ENCODE results near the gene SRF. TPM values are rescaled to one million over a fixed set of nuclear protein-coding genes. Genes with fewer than 3 reads are reported as not detected.

The SRF gene
- 11.8 TPM in 2 replicates for total RNA-seq

GRCh38 chr6:43170931-43171706 lies at the start of gene SRF:
SRF (plus strand) TSS chr6:43171269; CDS start chr6:43171657, 388 bp downstream.

GRCh38 chr6:43181942-43182860 lies 11.1 kb downstream of the SRF start, which contains the start of gene CUL9:
CUL9 (plus strand) TSS chr6:43182196; CDS start chr6:43184311, 2,115 bp downstream.

DNA sequence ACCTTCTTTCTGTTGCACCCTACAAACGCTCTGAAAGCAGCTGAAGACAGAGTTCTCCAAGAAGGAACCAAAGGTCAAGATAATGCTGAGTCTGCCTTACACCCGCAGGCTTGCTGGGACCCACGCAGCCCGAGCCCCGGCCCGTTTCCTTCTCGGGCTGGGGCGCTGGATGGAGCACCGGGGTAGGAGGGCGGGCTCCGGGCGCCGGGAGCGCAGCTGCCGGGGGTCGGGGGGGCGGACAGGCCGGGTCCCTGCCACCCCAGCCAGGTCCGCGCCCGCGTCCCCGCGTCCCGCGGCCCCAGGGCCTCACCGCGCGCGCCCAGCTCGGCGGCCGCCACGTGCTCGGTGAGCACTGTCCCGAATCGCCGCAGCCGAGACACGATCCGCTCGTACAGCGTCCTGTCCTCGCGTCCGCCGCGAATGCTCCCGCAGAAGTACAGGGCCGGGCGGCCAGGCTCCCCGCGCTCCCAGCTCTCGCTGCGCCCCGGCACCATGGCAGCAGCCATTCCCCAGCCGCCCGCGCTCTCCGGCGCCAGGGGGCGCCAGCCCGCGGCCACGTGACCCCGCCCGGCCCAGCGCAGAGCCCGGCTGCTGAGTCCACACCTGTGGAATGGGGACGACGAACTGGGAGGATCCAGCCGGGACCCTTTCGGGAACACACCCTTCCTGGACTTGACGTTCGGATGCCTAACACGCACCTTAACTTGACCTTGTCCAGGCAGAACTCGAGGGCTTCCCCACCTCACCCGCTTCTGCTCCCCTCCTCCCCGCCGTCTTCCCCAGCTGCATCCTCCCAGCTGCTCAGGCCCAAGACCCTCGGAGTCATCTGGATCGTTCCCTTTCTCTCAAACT lies 58.1 kb downstream of the SRF start, which contains the start of gene DNPH1:
Gene DNPH1 (minus strand): TSS at position 531 of the 852 bp plus-strand sequence. CDS start 25 bp downstream, at position 506.

Other genes starting within 250 kb of the SRF start
- 24.3 and 29.0 TPM in 2 replicates for gene CNPY3, start 241.8 kb upstream of the SRF start, total RNA-seq
- gene GNMT, start 210.5 kb upstream of the SRF start, total RNA-seq: 0.11 and 0.17 TPM in 2 replicates
- 11.8 and 28.6 TPM in 2 replicates for gene PEX6, start 192.1 kb upstream of the SRF start, total RNA-seq
- gene PPP2R5D, start 186.7 kb upstream of the SRF start, total RNA-seq: 22.3 and 31.3 TPM in 2 replicates
- gene MEA1, start 157.3 kb upstream of the SRF start, total RNA-seq: 36.4 and 37.4 TPM in 2 replicates
- gene KLHDC3, start 157.0 kb upstream of the SRF start, total RNA-seq: 134 and 141 TPM in 2 replicates
- 73.8 and 80.4 TPM in 2 replicates for gene RRP36, start 149.6 kb upstream of the SRF start, total RNA-seq
- 18.4 and 23.4 TPM in 2 replicates for gene CUL7, start 117.4 kb upstream of the SRF start, total RNA-seq
- 11.3 and 11.5 TPM in 2 replicates for gene MRPL2, start 111.8 kb upstream of the SRF start, total RNA-seq
- 16.5 and 17.2 TPM in 2 replicates for gene KLC4, start 111.6 kb upstream of the SRF start, total RNA-seq
- gene PTK7, start 95.0 kb upstream of the SRF start, total RNA-seq: 28.2 and 39.6 TPM in 2 replicates
- 16.9 and 17.9 TPM in 2 replicates for gene CUL9, start 10.9 kb downstream of the SRF start, total RNA-seq
- 44.8 and 59.2 TPM in 2 replicates for gene DNPH1, start 58.2 kb downstream of the SRF start, total RNA-seq
- gene TTBK1, start 72.2 kb downstream of the SRF start, total RNA-seq: not detected in 2 replicates
- not detected in 2 replicates for gene SLC22A7, start 127.0 kb downstream of the SRF start, total RNA-seq
- not detected in 2 replicates for gene CRIP3, start 137.6 kb downstream of the SRF start, total RNA-seq
- 5.4 and 7.6 TPM in 2 replicates for gene ZNF318, start 198.4 kb downstream of the SRF start, total RNA-seq

Data from dermis lymphatic vessel endothelial cell (primary cell).